Stimulated activated CD8-positive, alpha-beta memory T cell treated with anti-CD3 and anti-CD28 coated beads, Interleukin-12 subunit alpha, Interleukin-12 subunit beta, amount 100 ng/mL, for 24 hours (primary cell): ENCODE measurements around the gene LAMTOR1.
"Not testable (repeated sequence)": the region's sequence is repeated elsewhere in the genome, so short reads cannot be mapped to it uniquely, and the experiment has no call there.

Source experiments
- DNase-seq: peaks from one replicate; pipeline ENCODE4 v3.0.0-alpha.2; 2020; ENCODE audit errors: extremely low read depth

Gene LAMTOR1

DNA sequence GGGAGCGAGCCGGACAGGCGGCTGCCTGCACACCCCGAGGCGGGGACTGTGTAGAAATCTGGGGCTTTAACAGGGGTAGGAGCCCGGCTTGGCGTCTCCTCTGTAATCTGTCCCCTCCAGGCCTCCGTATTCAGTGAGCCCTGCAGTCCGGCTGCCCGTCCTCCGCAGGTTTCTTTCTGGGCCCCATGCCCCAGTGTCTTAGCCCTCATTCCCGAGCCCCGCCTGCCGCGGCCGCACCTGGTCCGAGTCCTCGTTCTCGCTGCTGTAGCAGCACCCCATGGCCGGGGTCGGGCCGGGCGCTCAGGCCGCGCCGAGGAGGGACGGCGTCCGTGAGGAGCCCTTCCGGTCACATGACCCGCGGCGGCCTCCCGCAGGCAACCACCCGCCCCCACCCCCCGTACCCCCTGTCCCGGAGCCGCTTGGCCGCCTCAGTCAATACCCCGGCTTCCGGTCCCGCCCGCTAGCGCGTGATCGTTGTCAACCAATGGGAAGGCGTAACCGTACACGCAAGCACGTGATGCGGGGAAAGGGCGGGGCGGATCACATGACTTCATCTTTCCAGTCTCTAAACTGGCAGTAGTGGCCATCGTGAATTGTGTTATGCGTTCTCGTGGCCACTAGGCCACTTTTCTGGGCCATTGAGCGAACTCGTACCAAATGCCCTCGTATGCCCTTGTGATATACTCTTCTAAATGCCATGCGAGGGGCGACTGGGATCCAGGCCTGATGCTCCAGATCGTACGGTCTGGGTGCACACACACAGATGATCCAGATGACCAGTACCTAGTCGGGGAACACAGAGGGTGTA, at the start of gene LAMTOR1:
LAMTOR1 (minus strand) TSS at position 352 of the 808 bp plus-strand sequence; CDS start at position 279, 73 bp downstream.
- peak; percentile 98 for DNase-seq

DNA sequence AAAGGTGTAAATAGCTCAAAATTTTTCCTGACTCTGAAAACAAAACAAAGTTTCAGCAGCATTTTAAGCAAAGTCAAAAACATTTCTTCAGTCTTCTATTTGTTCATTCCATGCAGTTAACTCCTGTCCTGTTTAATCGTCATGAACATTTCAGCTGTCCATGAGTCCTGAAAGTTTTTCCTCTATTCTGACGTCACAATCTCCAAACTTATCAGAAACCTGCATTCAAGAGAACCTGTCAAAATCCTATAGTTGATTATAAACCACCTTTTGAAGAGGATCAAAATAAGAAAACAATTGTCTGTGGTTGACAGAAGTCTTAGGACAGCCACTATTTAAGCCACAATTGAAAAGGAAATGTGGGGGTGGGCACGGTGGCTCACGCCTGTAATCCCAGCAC, 47.8 kb upstream of the LAMTOR1 start:
- no peak for DNase-seq

DNA sequence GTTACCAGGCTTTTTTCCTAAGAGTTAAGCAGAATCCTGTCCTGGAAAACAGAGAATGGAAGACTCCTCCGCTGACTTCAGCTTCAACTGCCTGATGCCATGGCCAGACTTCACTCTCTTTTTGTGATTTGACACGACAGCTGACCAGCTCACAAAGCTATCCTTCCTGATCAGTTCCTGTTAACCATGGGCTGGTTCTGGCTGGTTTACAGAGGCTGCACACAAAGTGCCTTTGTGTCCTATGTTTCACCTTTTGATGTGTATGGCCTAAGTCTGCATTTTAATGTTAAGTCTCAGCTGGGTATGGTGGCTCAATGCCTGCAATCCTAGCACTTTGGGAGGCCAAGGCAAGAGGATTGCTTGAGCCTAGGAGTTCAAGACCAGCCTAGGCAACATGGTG, 43.5 kb upstream of the LAMTOR1 start:
- DNase-seq, result no peak

DNA sequence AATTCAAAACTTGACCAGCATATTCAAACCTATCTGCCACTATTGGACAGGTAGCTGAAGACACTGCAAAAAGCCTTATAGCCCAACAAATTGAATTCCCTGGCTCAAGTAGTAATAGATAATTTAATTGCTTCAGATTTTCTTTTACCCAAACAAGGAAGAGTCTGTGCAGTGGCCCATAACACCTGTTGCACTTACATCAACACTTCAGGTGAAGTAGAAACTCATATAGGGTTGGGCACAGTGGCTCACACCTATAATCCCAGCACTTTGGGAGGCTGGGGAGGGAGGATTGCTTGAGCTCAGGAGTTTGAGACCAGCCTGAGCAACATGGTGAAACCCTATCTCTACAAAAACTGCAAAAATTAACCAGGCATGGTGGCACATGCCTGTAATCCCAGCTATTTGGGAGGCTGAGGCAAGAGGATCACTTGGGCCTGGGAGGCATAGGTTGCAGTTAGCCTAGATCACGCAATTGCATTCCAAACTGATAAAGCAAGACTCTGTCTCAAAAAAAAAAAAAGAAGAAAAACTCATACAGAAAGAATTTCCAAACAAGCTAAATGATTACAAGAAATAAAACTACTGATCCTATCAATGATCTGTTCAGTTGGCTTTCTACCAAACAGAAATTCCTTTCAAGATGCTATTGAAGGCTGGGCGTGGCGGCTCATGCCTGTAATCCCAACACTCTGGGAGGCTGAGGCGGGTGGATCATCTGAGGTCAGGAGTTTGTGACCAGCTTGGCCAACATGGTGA, 41.9 kb upstream of the LAMTOR1 start:
- no peak for DNase-seq

DNA sequence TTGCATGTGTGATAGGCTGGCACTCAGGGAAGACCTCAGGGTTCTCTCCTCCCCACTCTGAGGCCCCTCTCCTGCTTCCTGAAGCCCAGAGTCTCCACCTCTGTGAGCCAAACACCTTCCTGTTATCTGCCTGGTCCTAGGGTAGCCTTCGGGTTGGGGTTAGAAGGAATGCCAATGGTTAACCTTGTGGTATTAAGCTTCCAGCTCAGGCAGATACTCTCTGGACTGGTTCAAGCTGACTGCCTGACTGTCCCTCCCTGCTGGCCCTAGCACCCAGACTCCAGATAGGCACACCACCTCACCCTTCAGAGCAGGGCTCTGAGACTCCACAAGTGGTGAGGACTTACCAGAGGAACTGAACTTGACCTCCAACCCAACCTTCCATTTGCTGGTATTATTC, 39.4 kb upstream of the LAMTOR1 start:
- not testable (repeated sequence) for DNase-seq

DNA sequence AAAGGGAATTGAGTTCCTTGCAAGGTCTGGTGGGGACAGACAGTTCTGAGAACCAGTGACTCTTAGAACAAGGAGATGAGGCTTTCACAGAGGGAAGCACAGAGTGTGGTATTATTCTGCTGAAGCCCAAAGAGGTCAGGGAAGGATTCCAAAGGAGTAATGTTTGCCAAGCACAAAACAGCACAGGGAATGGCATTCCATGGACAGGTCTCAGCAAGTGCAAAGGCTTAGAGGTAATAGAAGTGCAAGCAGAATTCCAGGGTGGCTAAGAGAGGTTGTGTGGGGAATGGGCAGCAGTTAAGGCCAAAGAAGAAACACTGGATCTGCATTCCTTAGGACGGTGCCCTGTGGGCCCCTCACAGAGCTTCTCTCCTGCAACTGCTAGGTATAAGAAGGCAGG, 39.0 kb upstream of the LAMTOR1 start:
- not testable (repeated sequence) for DNase-seq

DNA sequence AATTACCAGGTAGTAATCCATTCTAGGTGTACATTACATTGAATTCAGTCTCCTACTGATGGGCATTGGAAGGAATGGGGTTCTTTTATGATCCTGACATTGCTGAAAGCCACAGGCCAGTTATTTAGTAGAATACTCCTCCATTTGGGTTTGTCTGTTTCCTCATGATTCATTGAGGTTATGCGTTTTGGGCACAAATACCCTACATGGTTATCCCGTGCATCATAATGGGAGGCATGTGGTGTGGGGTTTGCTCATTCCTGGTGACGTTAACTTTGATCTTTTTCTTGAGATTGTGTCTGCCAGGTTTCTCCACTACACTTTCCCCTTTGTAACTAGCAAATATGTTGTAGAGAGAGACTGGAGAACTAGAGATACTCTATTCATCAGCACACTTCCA, 38.0 kb upstream of the LAMTOR1 start:
- DNase-seq, result no peak

DNA sequence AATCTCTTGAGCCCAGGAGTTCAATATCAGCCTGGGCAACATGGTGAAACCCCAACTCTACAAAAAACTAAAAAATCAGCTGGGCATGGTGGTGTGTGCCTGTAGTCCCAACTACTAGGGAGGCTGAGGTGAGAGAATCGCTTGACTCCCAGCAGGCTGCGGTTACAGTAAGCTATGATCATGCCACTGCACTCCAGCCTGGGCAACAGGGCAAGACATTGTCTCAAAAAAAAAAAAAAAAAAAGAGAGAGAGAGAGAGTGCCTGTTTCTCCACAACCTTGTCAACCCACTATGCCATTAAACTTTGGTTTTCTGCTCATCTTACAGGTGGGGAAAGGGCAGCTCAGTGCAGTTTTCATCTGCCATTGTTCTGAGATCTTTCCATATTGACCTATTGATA, 37.6 kb upstream of the LAMTOR1 start:
- DNase-seq, result no peak

DNA sequence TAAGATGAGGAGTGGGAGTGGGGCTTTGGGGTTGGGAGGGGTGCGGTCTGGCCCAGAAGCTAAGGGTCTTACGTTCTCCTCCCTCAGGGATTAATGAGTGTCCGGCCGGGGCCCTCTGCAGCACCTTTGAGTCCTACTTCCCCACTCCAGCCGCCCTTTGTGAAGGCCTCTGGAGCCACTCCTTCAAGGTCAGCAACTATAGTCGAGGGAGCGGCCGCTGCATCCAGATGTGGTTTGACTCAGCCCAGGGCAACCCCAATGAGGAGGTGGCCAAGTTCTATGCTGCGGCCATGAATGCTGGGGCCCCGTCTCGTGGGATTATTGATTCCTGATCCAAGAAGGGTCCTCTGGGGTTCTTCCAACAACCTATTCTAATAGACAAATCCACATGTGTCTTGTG, 36.4 kb upstream of the LAMTOR1 start:
- DNase-seq, result no peak

DNA sequence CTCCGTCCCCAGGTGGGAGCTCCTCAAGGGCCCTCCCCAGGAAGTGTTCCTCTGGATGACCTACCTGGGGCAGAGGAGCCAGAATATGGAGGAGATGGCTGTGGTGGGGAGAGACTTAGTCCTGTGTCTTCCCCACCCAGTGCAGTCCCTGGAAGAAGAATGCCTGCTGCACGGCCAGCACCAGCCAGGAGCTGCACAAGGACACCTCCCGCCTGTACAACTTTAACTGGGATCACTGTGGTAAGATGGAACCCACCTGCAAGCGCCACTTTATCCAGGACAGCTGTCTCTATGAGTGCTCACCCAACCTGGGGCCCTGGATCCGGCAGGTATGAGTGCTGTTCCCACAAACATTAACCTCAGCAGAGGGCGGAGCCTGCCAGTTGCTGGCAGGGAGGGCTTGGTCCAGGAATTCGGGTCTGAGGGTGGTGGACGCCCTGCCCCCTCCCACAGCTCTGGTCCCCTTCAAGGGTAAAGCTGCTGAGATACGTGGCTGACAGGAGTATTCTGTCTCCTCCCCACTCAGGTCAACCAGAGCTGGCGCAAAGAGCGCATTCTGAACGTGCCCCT, 35.8 kb upstream of the LAMTOR1 start:
- DNase-seq, result no peak

DNA sequence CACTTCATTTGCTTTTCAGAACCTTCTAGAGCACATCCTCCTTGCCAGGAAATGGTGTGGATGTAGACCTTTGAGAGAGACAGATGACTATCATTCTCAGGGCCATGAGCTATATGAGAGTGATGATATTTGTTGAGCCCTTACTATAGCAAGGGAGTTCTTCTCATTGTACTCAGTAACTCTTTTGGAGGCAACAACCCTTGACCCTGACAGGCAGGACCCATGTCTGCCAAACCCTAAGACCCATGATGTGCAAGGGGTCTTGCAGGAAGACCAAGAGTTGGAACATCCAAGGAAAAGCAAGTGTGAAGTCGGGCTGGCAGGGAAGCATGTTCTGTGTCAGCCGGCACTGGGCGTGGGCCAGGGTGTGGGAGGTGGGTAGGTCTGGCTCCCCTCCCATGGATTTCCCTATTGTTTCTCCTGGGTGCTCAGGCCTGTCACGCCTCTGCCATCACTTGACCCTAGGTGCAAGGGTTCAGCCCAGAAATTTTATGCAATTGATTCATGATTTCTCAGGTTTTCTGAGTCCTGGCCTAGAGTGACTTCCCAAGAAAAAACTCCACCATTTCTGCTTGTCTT, 33.7 kb upstream of the LAMTOR1 start:
- DNase-seq, result no peak

DNA sequence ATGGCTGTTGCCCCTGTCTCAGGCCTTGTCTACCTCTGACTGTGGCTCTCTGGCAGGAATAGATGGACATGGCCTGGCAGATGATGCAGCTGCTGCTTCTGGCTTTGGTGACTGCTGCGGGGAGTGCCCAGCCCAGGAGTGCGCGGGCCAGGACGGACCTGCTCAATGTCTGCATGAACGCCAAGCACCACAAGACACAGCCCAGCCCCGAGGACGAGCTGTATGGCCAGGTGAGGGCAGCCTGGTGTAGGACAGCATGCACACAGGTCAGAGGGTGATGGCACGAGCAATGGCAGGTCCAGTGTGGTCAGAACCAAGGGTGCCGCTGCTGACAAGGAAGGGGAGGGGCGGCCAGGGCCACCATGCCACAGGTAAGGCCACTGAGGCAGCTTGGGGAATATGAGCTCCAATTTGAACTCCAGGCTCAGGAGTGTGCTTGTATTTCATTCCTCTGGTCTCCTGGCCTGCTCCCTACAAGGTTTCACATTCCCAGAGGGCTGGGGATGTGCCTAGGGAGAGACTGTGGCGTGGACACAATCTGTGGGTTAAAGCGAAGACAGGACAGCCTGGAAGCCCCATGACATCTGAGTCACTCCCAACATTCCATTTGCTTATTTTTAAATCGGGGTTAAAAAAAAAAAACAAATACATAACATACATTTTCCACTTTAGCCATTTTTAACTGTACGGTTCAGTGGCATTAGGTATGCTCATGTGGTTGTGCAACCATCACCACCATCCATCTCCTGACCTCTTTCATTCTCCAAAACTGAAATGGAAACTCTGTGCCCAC, 33.0 kb upstream of the LAMTOR1 start:
- DNase-seq, result no peak

DNA sequence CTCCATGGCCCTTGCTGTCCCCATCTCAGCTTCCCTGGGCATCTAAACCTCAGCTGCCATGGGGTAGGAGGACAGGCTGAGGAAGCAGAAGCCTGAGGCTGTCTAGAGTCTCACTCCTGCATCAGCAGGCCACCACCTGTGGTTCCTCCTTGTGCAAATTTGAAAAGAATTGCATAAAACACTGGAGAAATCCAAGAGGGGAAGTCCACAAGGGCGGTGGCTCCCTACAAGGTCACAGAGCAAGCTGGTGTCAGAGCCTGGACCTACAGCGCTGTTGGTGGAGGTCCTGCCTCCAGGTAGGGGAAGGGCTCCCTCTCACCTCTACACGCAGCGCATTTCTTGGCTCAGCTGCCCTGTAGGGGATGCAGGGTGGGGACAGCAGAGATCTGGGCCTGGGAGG, 32.4 kb upstream of the LAMTOR1 start, which contains the start of gene FOLR3:
FOLR3 (plus strand) TSS at position 253 of the 400 bp plus-strand sequence. CDS start 228 bp downstream, outside the sequence.
- DNase-seq, result not testable (repeated sequence)

DNA sequence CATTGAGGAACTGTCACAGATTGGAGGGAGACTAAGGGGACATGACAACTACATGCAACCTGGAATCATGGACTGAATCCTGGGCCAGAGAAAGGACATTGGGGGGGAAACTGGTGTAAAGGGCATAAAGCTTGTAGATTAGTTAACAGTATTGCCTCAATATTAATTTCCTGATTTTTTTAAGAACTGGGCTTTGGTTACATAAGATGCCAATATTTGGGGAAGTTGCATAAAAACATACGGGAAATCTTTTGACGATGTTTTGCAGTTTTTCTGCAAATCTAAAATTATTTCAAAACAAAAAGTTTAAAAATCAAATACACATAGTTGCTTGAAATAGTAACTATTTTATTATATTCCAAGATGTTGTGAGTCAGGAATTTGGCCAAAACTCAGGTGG, 29.5 kb upstream of the LAMTOR1 start:
- DNase-seq, result no peak

DNA sequence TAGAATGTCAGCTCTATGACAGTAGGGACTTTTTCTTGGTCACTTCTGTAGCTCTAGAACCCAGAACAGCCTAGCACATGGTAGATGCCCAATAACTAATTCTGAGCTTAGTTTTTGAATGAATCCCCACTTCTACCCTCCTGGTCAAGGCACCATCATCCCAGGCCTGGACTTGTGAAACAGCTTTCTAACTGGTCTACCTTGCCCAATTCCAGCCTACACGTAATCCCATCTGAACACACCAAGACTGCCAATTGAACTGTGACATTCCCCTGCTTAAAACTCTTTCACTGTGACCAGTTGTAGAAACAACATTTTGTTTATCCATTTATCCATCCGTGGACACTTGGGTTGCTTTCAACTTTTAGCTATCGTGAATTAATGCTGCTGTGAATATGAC, 26.3 kb upstream of the LAMTOR1 start:
- no peak for DNase-seq

DNA sequence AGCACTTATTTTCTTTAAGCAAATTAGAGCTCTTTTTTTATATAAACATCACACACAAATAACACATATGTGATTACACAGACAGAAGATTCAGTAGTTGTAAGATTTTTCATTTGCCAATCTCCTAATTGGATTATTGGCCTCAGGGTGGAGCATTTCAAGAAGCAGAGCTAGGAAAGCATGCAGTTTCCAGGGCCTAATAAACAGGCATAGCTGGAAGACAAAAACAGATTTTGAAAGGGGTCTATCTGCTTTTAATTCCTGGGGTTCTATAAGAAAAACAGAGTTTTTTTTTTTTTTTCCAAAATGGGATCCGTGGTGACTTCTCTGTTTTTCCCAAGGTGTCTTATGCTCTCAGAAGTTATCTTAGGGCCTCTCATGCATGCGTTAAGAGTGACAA, 24.8 kb upstream of the LAMTOR1 start:
- no peak for DNase-seq

DNA sequence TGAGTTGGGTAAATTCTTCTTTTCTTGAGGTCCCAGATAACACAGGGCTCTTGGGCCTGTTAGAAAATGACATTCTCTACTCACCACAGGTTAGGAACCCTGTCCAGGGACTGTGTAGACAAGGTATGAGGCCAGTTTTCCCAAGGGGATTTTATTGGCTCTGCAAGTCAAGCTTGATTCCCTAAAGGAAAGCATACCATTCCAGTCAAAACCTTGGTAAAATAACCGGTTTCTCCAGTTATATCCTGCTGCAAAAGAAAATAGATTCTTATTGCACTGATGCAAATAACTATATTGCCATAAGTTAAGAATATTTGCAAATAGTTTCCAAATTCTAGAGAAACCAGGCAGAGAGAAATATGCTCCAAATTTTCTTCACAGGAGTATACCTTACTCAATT, 22.9 kb upstream of the LAMTOR1 start:
- DNase-seq, result no peak

DNA sequence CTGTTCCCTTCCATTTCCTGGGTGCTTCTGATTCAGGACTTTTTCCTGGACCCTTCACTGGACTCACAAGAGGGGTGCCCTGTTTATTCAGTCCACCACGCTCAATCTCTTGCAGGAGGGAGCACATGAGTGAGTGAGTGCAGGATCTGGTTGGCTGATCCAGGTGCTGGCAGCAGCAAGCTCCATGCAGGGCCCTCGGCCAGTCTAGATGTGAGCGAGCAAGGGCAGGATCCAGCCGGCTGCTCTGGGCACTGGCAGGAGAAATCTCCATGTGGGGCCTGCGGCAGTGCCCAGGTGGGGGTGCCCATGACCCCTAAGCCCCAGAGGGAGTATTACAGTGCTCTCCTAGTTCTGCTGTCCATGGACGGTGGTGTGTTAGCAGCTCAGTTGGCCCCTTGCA, 20.9 kb upstream of the LAMTOR1 start:
- no peak for DNase-seq

DNA sequence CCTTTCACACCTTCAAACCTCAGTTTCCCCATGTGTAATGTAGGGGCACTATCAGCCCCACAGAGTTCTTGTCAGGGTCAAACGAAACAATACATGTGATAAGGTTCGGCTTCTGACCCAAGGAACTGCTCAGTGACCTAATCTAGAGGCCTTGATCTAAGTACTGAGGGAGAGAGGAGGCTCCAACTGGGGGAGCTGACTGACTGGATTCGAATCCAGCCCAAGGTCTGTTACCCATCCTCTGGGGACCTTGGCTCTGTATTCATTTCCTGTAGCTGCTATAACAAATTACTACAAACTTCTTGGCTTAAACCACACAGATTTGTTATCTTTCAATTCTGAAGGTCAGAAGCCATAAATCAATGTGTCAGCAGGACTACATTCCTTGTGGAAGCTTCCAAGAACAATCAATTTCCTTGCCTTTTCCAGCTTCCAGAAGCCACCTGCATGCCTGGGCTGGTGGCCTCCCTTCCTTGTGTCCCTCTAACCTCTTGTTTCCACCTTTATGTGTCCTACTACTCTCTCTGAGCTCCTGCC, 20.1 kb upstream of the LAMTOR1 start:
- DNase-seq, result no peak

DNA sequence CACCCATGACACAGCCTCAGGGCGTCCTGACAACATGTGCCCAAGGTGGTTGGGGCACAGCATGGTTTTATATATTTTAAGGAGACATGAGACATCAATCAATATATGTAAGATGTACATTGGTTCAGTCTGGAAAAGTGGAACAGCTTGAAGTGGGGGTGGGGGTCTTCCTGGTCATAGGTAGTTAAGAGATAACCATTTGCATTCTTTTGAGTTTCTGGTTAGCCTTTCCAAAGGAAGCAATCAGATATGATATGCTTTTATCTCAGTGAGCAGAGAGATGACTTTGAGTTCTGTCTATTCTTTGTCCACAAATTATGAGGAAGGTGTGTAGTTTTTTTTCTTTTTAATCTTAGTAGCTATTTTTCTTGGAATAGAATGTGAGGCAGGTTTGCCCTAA, 19.5 kb upstream of the LAMTOR1 start:
- no peak for DNase-seq

DNA sequence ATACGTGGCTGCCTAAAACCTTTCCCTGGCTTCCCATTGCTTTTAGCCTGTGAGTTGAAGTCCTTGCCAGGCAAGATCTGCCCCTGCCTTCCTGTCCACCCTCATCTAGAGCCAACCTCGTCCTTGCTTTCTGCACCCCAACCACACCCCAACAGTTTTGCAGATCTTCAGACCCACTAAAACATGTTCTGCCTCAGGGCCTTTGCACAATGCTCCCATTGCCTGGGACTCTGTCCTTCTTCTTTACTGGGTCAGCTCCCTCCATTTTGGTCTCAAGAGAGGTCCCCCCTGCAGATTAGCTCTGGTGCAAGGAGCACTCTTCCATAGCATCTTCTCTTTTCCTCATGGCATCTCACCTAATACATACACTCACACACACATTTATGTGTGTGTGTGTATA, 17.8 kb upstream of the LAMTOR1 start:
- DNase-seq, result no peak
